Suppressor macrophage (primary cell): ENCODE data around the gene CNIH2.
"Not testable (repeated sequence)": the region's sequence is repeated elsewhere in the genome, so short reads cannot be mapped to it uniquely, and the experiment has no call there.

Experiments
- DNase-seq, 4 experiments: peaks; one replicate each; pipeline ENCODE4 v3.0.0-alpha.2; 2020 to 2022

The CNIH2 gene

GRCh38 chr11:66292543-66293332 lies 14.8 kb downstream of the CNIH2 start:
- no peak for DNase-seq

- no peak for DNase-seq
Measured at GRCh38 chr11:66293352-66293751, 15.4 kb downstream of the CNIH2 start.

GRCh38 chr11:66293777-66294625 lies 16.0 kb downstream of the CNIH2 start:
- DNase-seq: no peak

- DNase-seq: no peak
Measured at GRCh38 chr11:66294626-66295620, 16.9 kb downstream of the CNIH2 start.

GRCh38 chr11:66297610-66298009 lies 19.6 kb downstream of the CNIH2 start:
- no peak for DNase-seq

- peak; percentile 64 to 85 (median 80) for DNase-seq
Measured at GRCh38 chr11:66299186-66299585, 21.2 kb downstream of the CNIH2 start.

- DNase-seq: no peak
Measured at GRCh38 chr11:66302656-66303055, 24.7 kb downstream of the CNIH2 start.

- no peak for DNase-seq
Measured at GRCh38 chr11:66309475-66309874, 31.5 kb downstream of the CNIH2 start.

- DNase-seq: no peak
Measured at GRCh38 chr11:66310324-66310723, 32.3 kb downstream of the CNIH2 start.

GRCh38 chr11:66310803-66311440 lies 32.9 kb downstream of the CNIH2 start:
- not testable (repeated sequence) for DNase-seq

GRCh38 chr11:66311470-66311964 lies 33.5 kb downstream of the CNIH2 start:
- DNase-seq: no peak

- DNase-seq: peak; percentile 88 to 97 (median 94)
Measured at GRCh38 chr11:66311965-66312548, 34.1 kb downstream of the CNIH2 start.

- DNase-seq: peak; percentile 98 to 99 (median 99)
Measured at GRCh38 chr11:66312549-66313320, 34.8 kb downstream of the CNIH2 start.

- DNase-seq: peak in 1 of 4 experiments; percentile 27
Measured at GRCh38 chr11:66313321-66314185, 35.6 kb downstream of the CNIH2 start.

- no peak for DNase-seq
Measured at GRCh38 chr11:66314186-66314501, 36.2 kb downstream of the CNIH2 start.

GRCh38 chr11:66314561-66315497 lies 36.9 kb downstream of the CNIH2 start:
- DNase-seq: no peak

GRCh38 chr11:66315498-66315885 lies 37.5 kb downstream of the CNIH2 start:
- no peak for DNase-seq
